GM18909 (cell line): ENCODE measurements around the gene ZNF316.

Source experiments
- ATAC-seq: cut with Tn5 transposase; IDR thresholded peaks from one replicate; pipeline ENCODE4 v1.9.1; 2021; ENCODE audit warnings: mild to moderate bottlenecking; ENCODE audit not compliant: unreplicated experiment, poor library complexity

Gene ZNF316

GRCh38 chr7:6675807-6676405, 38.8 kb downstream of the ZNF316 start:
- ATAC-seq = no peak

DNA sequence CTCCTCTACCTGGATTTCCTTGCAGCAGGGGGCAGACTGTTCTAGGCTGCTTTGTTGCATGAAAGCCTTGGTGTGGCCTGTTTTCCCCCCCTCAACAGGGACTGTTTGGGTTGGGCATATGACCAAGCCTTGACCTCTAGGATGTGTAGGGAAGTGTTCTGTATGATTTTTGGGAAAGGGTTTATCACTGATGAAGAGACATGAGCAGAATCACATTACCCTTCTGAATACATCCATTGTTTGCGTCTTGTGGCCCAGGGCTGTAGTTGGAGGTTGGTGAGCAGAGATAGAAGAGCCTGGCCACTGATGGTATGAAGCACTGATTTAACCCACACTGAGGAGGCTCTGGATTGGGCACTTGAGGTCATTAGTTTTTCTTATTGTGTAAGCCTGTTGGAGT, 43.0 kb downstream of the ZNF316 start:
- ATAC-seq = no peak

GRCh38 chr7:6691103-6691502, 54.0 kb downstream of the ZNF316 start:
- ATAC-seq = no peak

DNA sequence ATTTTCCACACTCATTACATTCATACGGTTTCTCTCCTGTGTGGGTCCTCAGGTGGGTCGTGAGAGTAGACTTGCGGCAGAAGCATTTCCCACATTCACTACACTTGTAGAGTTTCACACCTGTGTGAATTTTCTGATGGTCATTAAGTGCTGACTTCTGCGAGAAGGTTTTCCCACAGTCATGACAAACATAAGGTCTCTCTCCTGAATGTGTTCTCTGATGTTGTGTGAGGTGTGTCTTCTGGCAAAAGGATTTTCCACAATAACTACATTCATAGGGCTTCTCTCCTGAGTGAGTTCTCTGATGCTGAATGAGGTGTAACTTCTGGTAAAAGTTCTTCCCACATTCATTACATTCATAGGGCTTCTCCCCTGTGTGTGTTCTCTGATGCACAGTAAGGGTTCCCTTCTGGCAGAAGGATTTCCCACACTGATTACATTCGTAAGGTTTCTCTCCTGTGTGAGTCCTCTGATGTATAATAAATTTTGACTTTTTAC, 54.5 kb downstream of the ZNF316 start:
- no peak for ATAC-seq

DNA sequence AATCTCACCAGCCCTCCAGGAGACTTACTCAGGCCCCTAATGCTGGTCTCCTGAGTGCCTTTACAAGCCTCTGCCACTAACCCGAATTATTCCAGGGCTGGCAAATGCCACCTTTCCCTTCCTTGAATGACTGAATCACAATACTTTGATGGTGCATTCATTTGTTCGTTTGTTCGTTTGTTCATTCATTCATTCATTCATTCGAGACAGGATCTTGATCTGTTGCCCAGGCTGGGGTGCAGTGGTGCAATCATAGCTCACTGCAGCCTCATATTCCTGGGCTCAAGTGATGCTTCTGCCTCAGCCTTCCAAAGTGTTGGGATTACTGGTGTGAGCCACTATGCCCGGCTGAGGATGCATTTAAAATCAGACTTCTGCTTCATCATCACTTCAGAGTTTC, 63.7 kb downstream of the ZNF316 start:
- ATAC-seq = no peak

DNA sequence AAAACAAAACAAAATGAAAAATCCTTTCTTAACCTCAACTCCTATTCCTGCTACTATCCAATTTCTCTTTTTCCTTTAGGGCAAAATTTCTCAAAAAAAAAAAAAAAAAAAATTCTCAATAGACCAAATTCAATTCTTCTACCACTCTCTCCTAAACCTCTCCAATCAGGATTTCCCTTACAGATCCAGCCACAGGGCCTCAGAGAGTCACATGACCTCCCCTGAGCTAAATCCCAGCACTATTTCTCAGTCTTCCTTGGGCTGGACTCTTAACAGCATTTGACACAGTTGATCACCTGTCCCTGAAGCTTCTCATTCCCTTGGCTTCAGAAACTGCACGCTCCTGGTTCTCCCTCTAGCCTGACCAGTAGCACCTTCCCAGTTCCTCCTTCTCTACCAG, 64.7 kb downstream of the ZNF316 start:
- ATAC-seq = no peak
